GM12878 (cell line): Measurements from ENCODE around the gene MS4A12. TPM values are rescaled to one million over a fixed set of nuclear protein-coding genes. Genes with fewer than 3 reads are reported as not detected.

ENCODE experiments used
- ATAC-seq: fragments of 200-7000 bp; cut with Tn5 transposase; 3 replicates; pipeline ENCODE4 v1.9.1; 2020; ENCODE audit warnings: mild to moderate bottlenecking, moderate library complexity
- BruUV-seq: library from RNA; stranded (reverse); fragments of 400-500 nt; replicated peaks from 2 replicates; lab custom pipeline; 2021; lab: Mats Ljungman, UMichigan
- CTCF ChIA-PET: fragments of 300-600 bp; sonication (Branson Sonifier 250); formaldehyde crosslinking; extraction: SDS; loops from one replicate; lab custom pipeline; 2021; ENCODE audit warnings: inconsistent platforms; lab: Yijun Ruan, JAX
- POLR2A ChIA-PET: fragments of 350-600 bp; formaldehyde crosslinking; extraction: SDS; loops from one replicate; lab custom pipeline; 2021; ENCODE audit warnings: inconsistent platforms; lab: Charles Lee
- RAD21 ChIA-PET: fragments of 300-600 bp; sonication (Branson Sonifier 250); formaldehyde crosslinking; loops from one replicate; lab custom pipeline; 2023; ENCODE audit warnings: antibody characterized with exemption; ENCODE audit not compliant: unreplicated experiment; lab: Charles Lee
- SMC1A ChIA-PET: fragments of 300-600 bp; sonication (Branson Sonifier 250); formaldehyde crosslinking; loops from one replicate; lab custom pipeline; 2023; ENCODE audit not compliant: unreplicated experiment, uncharacterized antibody; lab: Charles Lee
- DNase-seq: peaks from one replicate; pipeline ENCODE4 v3.0.0-alpha.2; 2011; ENCODE audit warnings: low read depth, low spot score
- FAIRE-seq: peaks from 3 replicates; lab custom pipeline; 2011; peaks lifted over from hg19 to GRCh38; lab: Jason Lieb, UNC
- H2AFZ ChIP-seq: 2 replicates; pipeline ENCODE4 v1.6.0; 2011; ENCODE audit warnings: low read depth, low read length, control low read depth; ENCODE audit not compliant: control insufficient read depth
- H3K27ac ChIP-seq: 2 replicates; pipeline ENCODE4 v1.5.1; 2011; ENCODE audit warnings: control low read depth; ENCODE audit not compliant: control insufficient read depth, insufficient read depth
- H3K27me3 ChIP-seq, 2 experiments: replicated peaks in 1 of 2; 2 replicates each; pipeline versions ENCODE4 v1.6.0 to v1.6.1; 2011; ENCODE audit warnings: low read length in 1 of 2; ENCODE audit not compliant: control insufficient read depth in 2 of 2, insufficient read depth in 2 of 2
- H3K36me3 ChIP-seq, 2 experiments: 2 replicates each; pipeline ENCODE4 v1.5.1; 2011; ENCODE audit warnings: low read length in 1 of 2; ENCODE audit not compliant: control insufficient read depth in 2 of 2, insufficient read depth in 2 of 2
- H3K4me1 ChIP-seq: 2 replicates; pipeline ENCODE4 v1.6.1; 2011; ENCODE audit warnings: mild to moderate bottlenecking, low read length, moderate library complexity, mixed read lengths; ENCODE audit not compliant: control insufficient read depth, insufficient read depth
- H3K4me2 ChIP-seq: 2 replicates; pipeline ENCODE4 v1.6.0; 2011; ENCODE audit warnings: control low read depth; ENCODE audit not compliant: control insufficient read depth, insufficient read depth
- H3K4me3 ChIP-seq: fragments of 200-600 bp; sonication (generic); 2 replicates; pipeline ENCODE4 v1.5.1; 2016
- H3K79me2 ChIP-seq: 2 replicates; pipeline ENCODE4 v1.6.0; 2011; ENCODE audit warnings: low read length; ENCODE audit not compliant: control insufficient read depth, insufficient read depth
- H3K9ac ChIP-seq: 2 replicates; pipeline ENCODE4 v1.8.0; 2011; ENCODE audit warnings: low read length, control low read depth, mixed read lengths; ENCODE audit not compliant: control insufficient read depth, insufficient read depth
- H3K9me3 ChIP-seq: replicated peaks from 3 replicates; pipeline ENCODE4 v1.5.1; 2011; ENCODE audit warnings: mild to moderate bottlenecking, low read length; ENCODE audit not compliant: control insufficient read depth, insufficient read depth
- H4K20me1 ChIP-seq: 2 replicates; pipeline ENCODE4 v1.6.0; 2011; ENCODE audit not compliant: control insufficient read depth, insufficient read depth
- EED ChIP-seq: sonication (generic); IDR thresholded peaks from 2 replicates; pipeline ENCODE4 v1.6.1; 2016; ENCODE audit warnings: antibody characterized with exemption, low read depth
- GABPA ChIP-seq: IDR thresholded peaks from 2 replicates; pipeline ENCODE4 v1.6.1; 2014; ENCODE audit warnings: antibody characterized with exemption, low read depth, mild to moderate bottlenecking, inconsistent platforms
- HCFC1 ChIP-seq: fragments of 150-350 bp; IDR thresholded peaks from 2 replicates; pipeline ENCODE4 v1.6.1; 2014; ENCODE audit warnings: low read length
- HDAC6 ChIP-seq: fragments of 200-600 bp; sonication (generic); IDR thresholded peaks from one replicate; pipeline ENCODE4 v1.8.0; 2017; ENCODE audit warnings: antibody characterized with exemption; ENCODE audit not compliant: unreplicated experiment
- MEF2B ChIP-seq: fragments of 450-650 bp; IDR thresholded peaks from 2 replicates; pipeline ENCODE4 v1.6.1; 2018; ENCODE audit warnings: mild to moderate bottlenecking, moderate library complexity; ENCODE audit not compliant: partially characterized antibody, poor library complexity, severe bottlenecking
- MLLT1 ChIP-seq: fragments of 450-650 bp; IDR thresholded peaks from 2 replicates; pipeline ENCODE4 v1.6.1; 2016; ENCODE audit warnings: mild to moderate bottlenecking
- MTA3 ChIP-seq: IDR thresholded peaks from 2 replicates; pipeline ENCODE4 v1.6.1; 2012; ENCODE audit warnings: low read length, inconsistent platforms, borderline replicate concordance
- PAX8 ChIP-seq: fragments of 450-650 bp; IDR thresholded peaks from 2 replicates; pipeline ENCODE4 v1.6.1; 2017; ENCODE audit warnings: mild to moderate bottlenecking, moderate library complexity
- RCOR1 ChIP-seq: conservative IDR thresholded peaks from 2 replicates; pipeline ENCODE4 v1.6.1; 2012; ENCODE audit warnings: low read depth, low read length, improper control_type of control experiment
- SMARCA5 ChIP-seq: fragments of 450-650 bp; IDR thresholded peaks from 2 replicates; pipeline ENCODE4 v1.6.1; 2017; ENCODE audit warnings: mild to moderate bottlenecking
- SPI1 ChIP-seq: IDR thresholded peaks from 2 replicates; pipeline ENCODE4 v1.6.1; 2011; ENCODE audit warnings: low read depth, mild to moderate bottlenecking, low read length, moderate library complexity, borderline replicate concordance; ENCODE audit not compliant: insufficient read depth
- SRF ChIP-seq, 2 experiments: IDR thresholded peaks; 2 replicates each; pipeline ENCODE4 v1.6.1; 2011; ENCODE audit warnings: low read depth in 2 of 2, low read length in 2 of 2, mild to moderate bottlenecking in 1 of 2, moderate library complexity in 1 of 2
- TAF1 ChIP-seq: IDR thresholded peaks from 2 replicates; pipeline ENCODE4 v1.6.1; 2011; ENCODE audit warnings: mild to moderate bottlenecking, low read depth, low read length, borderline replicate concordance
- ZBED1 ChIP-seq: IDR thresholded peaks from 2 replicates; pipeline ENCODE4 v1.6.1; 2016; ENCODE audit warnings: borderline replicate concordance
- ZBTB33 ChIP-seq: fragments of 450-650 bp; IDR thresholded peaks from 2 replicates; pipeline ENCODE4 v1.6.1; 2017; ENCODE audit warnings: mild to moderate bottlenecking
- WGBS: methylation state at CpG from one replicate; pipeline ENCODE4 v1.1.6; 2016; ENCODE audit warnings: low lambda C conversion rate; ENCODE audit not compliant: insufficient replicate concordance, insufficient coverage; ENCODE audit errors: missing lambda C conversion rate; 5-methylcytosine and 5-hydroxymethylcytosine counted together
- in situ Hi-C: fragments of 300-500 bp; cut with MboI; formaldehyde crosslinking; loops from 9 replicates; pipeline ENCODE4 v1.14.3; 2018; ENCODE audit warnings: mixed read lengths
- intact Hi-C: fragments of 100-400 bp; cut with micrococcal nuclease; formaldehyde crosslinking; loops from one replicate; pipeline ENCODE4 v1.14.2; 2022; ENCODE audit not compliant: unreplicated experiment
- polyA plus RNA-seq, 11 experiments: library from polyadenylated mRNA; depleted of rRNA in 4 of 11; unstranded in 6 of 11; stranded (reverse) in 5 of 11; fragments of >200 nt; fragmentation: Nextera tagmentation in 4 of 11; fragmentation: Illumina TruSeq in 1 of 11; extraction: Ambion mirVana in 4 of 11; extraction: Trizol in 1 of 11; gene quantifications; 1 replicate in 1 of 11; 2 replicates in 10 of 11; pipeline versions ENCODE4 v1.2.1 to v1.2.3, GENCODE V29; 2011 to 2016; ENCODE audit warnings: inconsistent platforms in 2 of 11, missing spikeins in 2 of 11, low read depth in 1 of 11
- total RNA-seq, 4 experiments: library from RNA; depleted of rRNA in 3 of 4; stranded (reverse); fragments of >200 nt in 3 of 4; fragmentation: Illumina TruSeq in 1 of 4; extraction: Trizol in 1 of 4; gene quantifications; 2 replicates each; pipeline versions ENCODE4 v1.2.1 to v1.2.3, GENCODE V29; 2013 to 2021
- TF ChIP-seq, protein P1 (sequence below): fragments of 450-650 bp; IDR thresholded peaks from 2 replicates; pipeline ENCODE4 v1.6.1; 2016; ENCODE audit warnings: mild to moderate bottlenecking, moderate library complexity, borderline replicate concordance

MS4A12 gene
- total and polyA plus RNA-seq, 10 of the 15 experiments (the other 5 are each of a cell fraction or from before 2014, with no cell fraction given), result 0.05 TPM; not detected in 9

- TF ChIP-seq ZBTB33 (no peak), RCOR1 (no peak), MTA3 (no peak), SRF (IDR thresholded peaks at IDR 0.05; ENCODE audit: low read depth in 2 of 2, low read length in 2 of 2) (no peak), SMARCA5 (no peak)
- TF ChIP-seq, all 136 proteins: peak for 29
Measured at GRCh38 chr11:60477035-60477445, 15.5 kb upstream of the MS4A12 start (continued).

DNA sequence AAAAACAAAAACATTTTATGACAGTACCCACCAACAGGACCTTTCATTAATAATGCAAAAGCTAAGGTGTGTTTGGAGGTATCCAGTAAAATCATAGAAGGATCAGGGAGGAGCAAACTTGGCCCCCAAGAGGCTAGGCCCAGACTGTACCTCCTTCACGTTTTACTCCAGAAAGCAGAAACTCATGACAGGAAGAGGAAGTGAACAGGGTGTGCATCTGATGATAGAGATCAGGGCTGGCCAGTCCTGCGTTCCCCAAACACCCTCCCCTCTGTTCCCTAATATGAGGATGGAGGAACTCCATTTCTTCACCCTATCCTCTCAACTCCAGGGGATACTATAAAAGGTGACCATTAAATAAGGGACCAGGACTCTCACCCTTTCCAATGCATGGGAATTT lies 10.2 kb upstream of the MS4A12 start:
- peaks cover 14% of the 10 kb centered on the region for H3K4me1 ChIP-seq
- no peak overlapping the region for H3K9ac ChIP-seq
- intact Hi-C loops (loop anchor here (1.0 kb wide), 1 partner anchor 119 kb away; no protein-coding TSS in a partner anchor), in situ Hi-C loops (loop anchor here (5.0 kb wide), 2 partner anchors 115 to 210 kb away; no protein-coding TSS in a partner anchor)
- H3K4me3 ChIP-seq, result no peak overlapping the region
- H3K79me2 ChIP-seq, result no peaks in the 10 kb centered on the region
- no peak overlapping the region for H3K4me2 ChIP-seq
- H3K9me3 ChIP-seq, result peaks cover 4% of the 10 kb centered on the region
- ChIA-PET RAD21 (interaction anchor here (3.1 to 4.4 kb wide), 2 partner anchors 26 to 118 kb away, joined by 18 to 97 read pairs; partner anchors contain the start of gene MS4A1), CTCF (interaction anchor here (0.9 to 4.4 kb wide), 8 partner anchors 20 to 231 kb away, joined by 3 to 146 read pairs (median 4); partner anchors contain the start of gene MS4A1), POLR2A (interaction anchor here (0.9 kb wide), 1 partner anchor 26 kb away, joined by 3 read pairs; no protein-coding TSS in a partner anchor), SMC1A (interaction anchor here (0.7 to 4.4 kb wide), 8 partner anchors 10 to 217 kb away, joined by 3 to 123 read pairs (median 14); partner anchors contain the start of gene MS4A1)
- FAIRE-seq (peak; percentile 49), ATAC-seq (peak; percentile 49), DNase-seq (no peak)
- no peaks in the 10 kb centered on the region for H4K20me1 ChIP-seq
- 28% methylated on average over 2 of the region's 2 CpGs for WGBS
- no peaks in the 10 kb centered on the region for H3K27me3 ChIP-seq
- BruUV-seq, result no TSS peak
- no peak overlapping the region for H3K27ac ChIP-seq
- no peaks in the 10 kb centered on the region for H3K36me3 ChIP-seq
- peak overlapping the region; percentile 85 for H2AFZ ChIP-seq
- peak; percentile 81 for TF ChIP-seq SPI1
- TF ChIP-seq EED, result no peak
- TF ChIP-seq, protein P1, sequence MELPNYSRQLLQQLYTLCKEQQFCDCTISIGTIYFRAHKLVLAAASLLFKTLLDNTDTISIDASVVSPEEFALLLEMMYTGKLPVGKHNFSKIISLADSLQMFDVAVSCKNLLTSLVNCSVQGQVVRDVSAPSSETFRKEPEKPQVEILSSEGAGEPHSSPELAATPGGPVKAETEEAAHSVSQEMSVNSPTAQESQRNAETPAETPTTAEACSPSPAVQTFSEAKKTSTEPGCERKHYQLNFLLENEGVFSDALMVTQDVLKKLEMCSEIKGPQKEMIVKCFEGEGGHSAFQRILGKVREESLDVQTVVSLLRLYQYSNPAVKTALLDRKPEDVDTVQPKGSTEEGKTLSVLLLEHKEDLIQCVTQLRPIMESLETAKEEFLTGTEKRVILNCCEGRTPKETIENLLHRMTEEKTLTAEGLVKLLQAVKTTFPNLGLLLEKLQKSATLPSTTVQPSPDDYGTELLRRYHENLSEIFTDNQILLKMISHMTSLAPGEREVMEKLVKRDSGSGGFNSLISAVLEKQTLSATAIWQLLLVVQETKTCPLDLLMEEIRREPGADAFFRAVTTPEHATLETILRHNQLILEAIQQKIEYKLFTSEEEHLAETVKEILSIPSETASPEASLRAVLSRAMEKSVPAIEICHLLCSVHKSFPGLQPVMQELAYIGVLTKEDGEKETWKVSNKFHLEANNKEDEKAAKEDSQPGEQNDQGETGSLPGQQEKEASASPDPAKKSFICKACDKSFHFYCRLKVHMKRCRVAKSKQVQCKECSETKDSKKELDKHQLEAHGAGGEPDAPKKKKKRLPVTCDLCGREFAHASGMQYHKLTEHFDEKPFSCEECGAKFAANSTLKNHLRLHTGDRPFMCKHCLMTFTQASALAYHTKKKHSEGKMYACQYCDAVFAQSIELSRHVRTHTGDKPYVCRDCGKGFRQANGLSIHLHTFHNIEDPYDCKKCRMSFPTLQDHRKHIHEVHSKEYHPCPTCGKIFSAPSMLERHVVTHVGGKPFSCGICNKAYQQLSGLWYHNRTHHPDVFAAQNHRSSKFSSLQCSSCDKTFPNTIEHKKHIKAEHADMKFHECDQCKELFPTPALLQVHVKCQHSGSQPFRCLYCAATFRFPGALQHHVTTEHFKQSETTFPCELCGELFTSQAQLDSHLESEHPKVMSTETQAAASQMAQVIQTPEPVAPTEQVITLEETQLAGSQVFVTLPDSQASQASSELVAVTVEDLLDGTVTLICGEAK, result peak; percentile 48; the same call in 1 of the 2 replicates
- no peak for TF ChIP-seq HCFC1
- no peak for TF ChIP-seq PAX8
- no peak for TF ChIP-seq MLLT1
- no peak for TF ChIP-seq HDAC6
- no peak for TF ChIP-seq ZBED1
- no peak for TF ChIP-seq TAF1
- no peak for TF ChIP-seq MEF2B
- TF ChIP-seq GABPA, result peak; percentile 77
